CD4-positive, alpha-beta T cell treated with Interleukin-6 at 100 ng/mL for 8 hours (primary cell): ENCODE data around the gene C1QL2.

ENCODE experiments used
- DNase-seq: peaks from one replicate; pipeline ENCODE4 v3.0.0-alpha.2; 2020; ENCODE audit warnings: mixed read lengths, low spot score

C1QL2 gene

DNA sequence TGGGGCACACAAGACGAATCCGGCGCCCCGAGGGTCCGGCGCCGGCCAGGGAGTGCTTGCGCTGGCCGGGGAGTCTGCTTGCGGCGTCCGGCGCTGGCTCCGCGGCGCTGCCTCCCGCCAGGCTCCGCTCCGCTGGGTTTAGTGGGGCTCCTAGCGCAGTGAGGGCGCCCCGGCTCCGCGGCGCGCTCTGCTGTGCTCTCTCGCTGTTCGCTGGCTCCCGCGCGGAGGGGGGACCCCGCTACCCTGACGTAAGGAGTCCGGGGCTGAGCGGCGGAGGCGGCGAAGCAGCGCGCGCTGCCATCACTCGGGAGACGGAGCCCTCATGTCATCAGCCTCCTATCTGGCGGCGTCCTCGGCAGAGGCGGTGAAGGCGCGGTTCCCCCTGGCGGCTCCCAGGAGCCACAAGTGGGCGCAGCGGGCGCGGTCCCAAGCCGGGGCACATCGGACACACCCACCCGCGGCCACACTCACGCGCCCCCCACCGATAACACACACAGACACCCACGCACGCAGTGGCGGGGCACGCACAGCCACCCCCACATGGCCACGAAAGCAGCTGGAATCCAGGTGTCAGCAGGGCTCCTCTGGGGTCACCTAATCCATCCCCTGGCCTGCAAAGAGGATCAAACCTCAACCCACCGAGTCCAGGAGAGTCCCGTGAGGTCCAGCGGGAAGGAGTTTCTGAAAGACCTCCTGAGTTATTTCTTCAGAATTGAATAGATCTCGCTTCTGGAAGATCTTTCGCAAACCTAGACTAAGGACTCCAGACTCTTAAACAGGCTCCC is at the start of gene C1QL2:
Gene C1QL2 (minus strand): TSS at position 189 of the 785 bp plus-strand sequence. CDS start 482 bp downstream, outside the sequence.
- no peak for DNase-seq

DNA sequence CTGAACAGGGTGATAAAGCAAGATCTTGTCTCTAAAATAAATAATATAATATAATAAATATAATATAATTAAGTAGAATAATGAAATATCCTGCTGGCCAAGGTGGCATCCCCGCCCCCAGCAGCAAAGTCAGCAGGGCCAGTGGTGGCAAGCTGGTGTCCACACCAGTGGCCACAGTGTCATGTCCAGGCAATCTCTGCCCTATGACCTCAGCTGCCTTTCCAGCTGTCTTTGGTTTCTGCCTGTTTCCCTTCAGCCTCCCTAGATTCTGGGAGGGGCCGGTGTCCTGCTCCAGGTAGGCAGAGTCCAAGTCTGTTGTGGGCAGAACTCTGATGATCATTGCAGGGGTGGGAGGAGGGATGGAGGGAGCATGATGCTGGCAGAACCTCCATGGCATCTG is 48.9 kb upstream of the C1QL2 start:
- DNase-seq = no peak

DNA sequence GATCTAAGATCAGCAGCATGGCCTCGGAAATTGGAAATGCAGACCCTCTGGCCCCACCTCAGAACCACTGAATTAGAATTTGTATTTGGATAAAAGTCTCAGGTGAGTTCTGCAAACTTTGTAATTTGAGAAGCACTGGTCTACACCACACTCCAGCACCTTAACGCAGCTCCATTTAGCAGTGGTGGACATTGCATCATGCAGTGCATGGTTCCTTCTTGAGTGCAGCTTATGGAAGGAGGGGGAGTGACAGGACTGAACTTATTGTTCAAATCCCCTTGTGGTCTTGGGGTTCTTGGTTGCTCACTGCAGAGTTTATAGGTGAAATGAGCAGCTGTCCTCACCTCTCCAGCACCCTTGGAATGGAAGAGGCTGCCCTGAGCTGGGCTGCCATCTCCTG is 47.6 kb upstream of the C1QL2 start:
- DNase-seq = no peak

DNA sequence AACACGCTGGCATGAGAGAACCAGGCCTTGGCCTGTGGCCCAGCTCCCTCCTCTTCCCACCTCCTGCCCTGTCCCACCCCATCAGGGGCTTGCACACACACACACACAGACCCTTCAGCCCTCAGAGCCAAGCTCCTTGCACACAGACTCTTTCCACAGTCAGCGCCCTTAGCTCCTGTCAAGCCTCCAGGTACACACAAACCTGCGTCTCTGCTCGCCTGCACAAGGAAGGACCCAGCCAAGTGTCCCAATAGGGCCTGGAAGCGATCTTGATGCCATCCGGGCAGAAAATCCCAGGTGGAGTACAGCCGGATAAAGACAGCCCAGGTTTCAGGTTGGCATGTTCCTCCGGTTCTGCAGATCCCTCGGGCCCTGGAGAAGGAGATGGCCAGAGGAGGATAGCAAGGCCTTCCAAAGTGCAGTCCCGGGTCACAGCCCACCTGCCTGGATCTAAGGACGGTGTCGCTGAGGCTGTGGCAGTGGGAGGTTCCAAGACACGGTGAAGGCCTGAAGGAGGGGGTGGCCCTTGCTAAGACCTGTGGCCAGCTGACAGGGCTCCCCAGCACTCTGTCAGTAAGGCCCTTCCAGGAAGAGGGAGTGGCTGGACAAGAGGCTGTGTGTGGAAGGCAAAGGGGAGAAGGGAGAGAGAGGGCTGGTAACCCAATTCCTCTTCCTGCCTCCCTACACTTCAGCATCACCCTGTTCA is 46.6 kb upstream of the C1QL2 start:
- no peak for DNase-seq

DNA sequence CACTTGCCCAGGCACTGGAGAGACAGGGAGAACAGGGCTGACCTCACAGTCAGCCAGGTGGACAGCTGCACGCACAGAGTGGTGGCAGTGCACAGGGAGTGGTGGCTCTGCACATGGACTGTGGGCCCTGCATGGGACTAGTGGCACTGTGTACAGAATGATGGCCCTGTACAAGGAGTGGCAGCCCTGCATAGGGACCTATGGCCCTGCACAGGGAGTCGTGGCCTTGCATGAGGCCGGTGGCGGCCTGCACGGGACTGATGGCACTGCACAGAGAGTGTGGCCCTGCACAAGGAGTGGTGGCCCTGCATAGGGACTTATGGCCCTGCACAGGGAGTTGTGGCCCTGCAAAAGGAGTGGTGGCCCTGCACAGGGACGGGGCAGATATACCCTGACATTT is 46.0 kb upstream of the C1QL2 start:
- DNase-seq = no peak

DNA sequence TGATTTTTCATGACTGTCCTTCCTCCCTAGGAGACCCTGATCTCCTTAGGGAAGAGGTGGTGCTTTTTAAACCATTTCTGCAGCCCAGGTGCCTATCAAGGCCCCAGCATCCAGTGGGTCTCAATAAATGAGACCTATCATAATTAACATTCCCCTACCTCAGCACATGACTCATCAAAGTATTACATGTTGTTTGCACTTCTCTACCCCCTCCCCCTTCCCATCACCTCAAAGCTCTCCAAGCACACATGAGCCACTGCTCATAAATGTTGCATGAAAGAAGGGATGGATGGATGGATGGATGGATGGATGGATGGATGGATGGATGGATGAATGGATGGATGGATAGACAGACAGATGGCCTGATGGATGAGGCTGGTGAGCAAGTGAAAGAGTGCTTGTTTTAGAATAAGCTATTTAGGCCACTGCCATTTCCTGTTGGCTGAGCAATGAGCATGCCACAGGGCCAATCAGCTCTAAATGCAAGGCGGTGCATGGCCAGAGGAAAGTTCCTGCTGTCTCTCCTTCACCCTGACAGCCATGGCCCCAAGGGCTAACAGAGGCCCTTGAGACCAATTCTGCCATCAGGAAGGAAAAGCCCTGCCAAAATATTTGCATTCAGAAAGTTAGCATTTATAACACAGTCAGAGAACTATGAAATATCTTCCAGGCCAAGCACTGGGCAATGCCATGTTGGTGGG is 44.2 kb upstream of the C1QL2 start:
- DNase-seq = no peak

DNA sequence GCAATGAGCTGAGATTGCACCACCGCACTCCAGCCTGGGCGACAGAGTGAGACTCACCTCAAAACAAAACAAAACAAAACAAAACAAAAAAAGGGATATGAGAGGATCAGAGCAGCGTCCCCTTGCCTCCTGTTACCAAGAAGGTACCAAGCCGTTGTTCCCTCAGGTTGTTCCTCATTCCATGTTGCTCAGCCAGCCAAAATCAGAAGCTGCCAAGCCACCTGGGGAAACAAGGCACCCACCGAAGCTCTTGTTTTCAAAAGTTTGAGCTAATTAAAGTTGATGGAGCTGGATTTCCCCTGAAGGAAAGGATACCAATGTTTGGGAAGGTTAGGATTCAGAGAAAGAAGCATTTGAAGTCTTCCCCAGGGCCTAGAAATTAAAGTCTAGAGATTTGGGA is 43.3 kb upstream of the C1QL2 start:
- DNase-seq = no peak

DNA sequence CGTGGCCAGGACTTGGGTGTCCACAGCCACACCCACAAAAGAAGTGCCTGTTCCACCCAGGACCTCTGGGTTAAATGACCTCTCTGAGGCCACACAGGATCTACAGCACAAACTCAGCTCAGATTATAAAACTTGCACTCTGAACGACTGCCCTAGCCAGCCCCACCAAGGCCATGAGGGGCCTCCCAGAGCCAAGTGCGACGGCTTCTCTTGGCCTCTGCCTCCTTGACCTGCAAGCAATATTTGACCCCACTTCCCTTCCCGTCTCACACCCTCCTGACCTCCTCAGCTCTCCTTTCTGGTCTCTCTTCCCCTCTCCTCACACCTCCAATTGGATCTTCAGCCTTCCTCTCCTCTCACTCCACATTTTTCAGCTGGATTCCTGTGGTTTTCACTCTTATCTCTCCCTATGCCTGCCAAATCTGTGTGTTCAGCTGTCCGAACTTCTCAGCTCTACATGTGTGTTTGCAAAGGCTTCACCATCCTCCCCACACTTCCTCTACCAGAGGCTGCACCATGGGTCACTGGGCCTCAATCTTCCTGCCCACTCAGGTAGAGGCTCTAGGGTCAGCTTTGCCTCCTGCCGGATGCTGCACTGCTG is 39.8 kb upstream of the C1QL2 start:
- no peak for DNase-seq

DNA sequence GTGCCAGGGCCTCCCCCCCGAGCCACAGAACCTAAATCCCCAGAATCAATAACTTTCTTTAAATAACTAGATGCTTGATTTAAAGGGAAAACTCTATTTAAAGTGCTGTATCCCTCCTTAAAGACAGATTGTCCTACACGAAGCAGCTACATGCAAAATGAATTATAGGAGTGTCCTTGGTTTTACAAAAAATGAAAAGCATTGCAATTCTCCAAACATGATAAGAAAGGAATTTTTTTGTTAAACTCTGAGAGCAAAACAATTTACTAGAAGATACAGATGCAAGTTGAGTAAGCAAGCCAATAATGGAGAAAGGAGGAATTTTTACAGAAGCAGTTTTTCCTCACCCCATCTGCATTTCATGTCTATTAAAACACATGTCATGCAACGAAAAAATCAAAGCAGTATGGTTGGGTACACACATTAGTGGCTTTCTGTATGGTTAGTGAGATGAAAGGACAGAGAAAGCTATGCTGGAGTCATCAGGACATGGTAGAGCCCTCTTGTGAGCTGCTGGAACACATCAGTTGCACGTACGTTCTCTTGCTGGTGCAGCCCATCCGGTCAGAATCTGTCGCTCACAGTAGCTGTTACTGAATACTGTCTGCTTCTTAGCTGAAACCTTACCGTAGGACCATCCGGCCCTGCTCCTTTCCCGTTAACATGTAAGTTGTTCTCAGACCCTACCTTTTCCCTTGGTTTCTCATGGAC is 39.1 kb upstream of the C1QL2 start:
- no peak for DNase-seq

DNA sequence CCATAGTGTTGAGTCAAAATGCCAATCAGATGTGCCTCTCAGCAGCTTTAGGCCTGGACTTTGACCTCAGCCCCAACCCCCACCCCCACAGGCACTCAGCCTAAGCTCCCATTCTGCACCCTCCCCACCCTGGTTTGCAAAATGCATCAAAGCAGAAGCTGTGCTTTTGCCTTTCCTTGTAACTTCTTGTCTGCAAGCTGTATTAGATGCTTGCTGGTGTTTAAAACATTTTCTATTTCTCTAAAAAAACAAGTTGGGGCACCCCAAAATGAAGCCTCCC is 38.5 kb upstream of the C1QL2 start:
- no peak for DNase-seq

DNA sequence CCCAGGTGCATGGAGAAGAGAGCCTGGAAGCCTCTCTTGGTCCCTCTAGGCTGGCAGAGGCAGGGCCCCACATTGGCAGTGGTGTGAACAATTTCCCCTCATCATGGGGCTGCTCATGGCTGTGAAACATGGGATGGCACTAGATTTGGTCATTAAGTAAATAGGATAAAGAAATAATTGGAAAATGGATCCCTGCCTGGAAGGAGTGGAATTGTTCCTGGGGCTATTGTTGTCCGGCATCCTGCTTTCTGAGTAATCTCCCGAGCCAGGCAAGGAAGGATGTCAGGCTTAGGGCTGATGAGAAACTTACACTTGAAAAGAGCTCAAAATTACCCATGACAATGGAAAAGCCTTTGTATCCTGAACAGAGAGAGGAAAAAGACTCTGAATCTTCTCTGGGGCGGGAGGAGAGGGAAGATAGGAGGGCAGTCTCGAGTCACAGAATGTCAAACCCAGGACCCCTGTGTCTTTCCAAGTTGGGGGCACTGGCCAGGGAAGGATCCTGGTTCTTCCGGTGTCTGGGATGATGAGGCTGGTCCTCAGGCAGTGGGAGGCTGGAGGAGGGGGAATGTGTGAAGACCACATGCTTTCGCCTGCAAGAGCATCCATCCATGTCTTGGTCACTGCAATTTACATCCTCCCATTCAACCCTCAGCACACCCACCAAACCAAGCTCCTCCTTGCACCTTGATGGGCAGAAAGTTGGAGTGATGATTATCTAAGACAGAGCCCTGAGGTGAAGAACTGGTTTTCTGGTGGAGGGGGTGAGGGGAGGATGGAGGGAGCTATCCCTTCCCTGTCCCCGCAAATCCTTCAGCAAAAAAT is 38.0 kb upstream of the C1QL2 start:
- no peak for DNase-seq

DNA sequence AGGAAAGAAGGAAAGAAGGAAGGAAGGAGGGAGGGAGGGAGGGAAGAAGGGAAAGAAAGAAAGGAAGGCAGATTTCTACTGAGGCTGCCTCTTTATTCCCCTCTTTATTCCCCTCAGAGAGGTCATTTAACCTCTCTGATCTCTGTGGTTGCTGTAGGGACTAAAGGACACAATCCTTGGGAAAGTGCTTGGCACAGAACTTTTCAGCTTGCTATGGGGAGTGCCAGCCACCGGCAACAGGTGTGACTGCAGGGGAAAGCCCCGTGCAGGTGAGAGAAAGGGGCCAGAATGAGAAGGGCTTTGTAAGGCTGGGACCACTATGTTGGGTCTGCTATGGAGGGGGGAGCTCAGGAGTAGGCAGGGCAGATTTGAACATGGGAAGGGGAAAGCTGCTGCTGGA is 37.3 kb upstream of the C1QL2 start:
- DNase-seq = no peak

DNA sequence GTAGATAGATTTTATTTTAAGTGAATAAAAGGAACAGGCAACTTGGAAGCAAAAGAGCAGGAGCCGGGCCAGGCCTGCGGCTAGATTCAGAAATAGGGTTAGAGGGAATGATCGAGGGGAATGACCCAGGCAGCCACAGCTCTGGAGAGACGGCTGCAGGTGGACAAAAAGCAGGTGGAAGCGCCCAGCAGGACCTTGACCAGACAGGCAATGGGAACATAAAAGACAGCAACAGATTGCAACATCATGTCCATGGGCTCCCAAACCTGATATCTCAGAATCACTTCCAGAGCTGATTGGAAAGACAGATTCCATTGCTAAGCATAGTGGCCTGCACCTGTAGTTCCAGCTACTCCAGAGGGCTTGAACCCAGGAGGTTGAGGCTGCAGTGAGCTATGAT is 36.5 kb upstream of the C1QL2 start:
- no peak for DNase-seq

DNA sequence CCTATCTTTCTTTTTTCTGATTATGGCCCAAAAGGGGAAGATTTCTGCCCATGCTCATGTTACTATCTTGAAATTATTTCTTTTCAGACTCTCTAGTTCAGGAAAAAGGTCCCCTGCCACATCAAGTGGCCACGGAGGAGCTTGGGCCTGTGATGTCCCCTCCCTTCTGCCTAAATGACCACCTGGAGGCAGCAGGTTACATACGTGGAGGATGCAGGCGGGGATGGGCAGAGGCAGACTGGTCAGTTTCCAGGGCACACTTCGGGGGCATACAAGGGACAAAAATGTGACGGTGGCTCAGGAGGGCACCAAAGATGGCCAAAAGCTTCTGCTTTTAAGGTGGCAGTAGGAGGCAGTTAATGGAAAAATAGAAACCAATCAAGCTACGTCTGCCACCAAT is 34.3 kb upstream of the C1QL2 start:
- no peak for DNase-seq

DNA sequence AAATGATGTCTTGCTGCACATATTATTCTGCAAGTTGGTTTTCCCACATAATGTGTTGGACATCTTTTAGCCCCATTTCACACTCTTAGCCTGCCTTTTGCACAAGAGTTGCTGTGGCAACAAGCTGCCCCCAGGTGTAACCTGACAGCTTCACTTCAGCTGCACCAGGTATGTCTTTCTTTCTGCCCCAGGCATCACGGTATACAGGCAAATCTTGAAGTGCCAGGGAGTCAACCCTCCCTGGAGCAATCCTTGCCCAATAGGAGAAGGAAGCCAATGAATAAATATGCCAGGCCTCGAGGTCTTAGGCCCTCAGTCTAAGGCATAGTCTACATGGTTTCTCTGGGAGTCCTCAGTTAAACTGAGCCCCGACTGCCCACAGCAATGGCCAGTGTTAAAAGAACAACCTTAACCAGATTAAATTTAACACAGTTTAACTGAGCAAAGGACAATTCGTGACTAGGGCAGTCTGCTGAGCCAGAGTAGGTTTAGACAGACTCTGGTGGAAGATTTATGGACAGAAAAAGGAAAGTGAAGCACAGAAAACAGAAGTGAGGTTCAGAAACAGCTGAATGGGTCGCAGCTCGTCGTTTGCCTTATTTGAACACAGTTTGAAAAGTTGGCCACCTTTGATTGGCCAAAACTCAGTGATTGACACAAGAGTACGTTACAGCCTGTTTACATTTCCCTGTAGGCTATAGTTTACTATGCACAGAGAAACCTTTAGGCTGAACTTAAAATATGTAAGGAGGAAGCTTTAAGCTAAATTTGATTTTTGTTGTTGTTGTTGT is 32.0 kb upstream of the C1QL2 start:
- no peak for DNase-seq

DNA sequence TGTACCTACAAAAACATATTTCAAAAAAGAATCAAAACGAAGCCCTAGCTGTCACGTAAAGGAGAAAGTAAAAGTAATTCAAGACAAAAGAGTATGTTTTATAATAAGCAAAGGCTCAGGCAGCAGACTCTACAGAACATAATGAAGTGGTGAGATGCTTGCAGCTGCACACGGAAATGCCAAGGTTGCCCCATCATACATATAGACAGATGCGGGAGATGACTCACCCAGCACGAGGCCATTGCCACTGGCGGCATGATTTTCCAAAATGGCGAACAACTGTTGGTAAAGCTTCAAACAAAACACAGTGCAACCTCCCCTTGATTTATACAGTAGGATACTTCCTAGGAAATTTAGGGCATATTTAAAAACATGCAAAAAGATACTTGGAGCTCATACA is 26.0 kb upstream of the C1QL2 start:
- DNase-seq = no peak

DNA sequence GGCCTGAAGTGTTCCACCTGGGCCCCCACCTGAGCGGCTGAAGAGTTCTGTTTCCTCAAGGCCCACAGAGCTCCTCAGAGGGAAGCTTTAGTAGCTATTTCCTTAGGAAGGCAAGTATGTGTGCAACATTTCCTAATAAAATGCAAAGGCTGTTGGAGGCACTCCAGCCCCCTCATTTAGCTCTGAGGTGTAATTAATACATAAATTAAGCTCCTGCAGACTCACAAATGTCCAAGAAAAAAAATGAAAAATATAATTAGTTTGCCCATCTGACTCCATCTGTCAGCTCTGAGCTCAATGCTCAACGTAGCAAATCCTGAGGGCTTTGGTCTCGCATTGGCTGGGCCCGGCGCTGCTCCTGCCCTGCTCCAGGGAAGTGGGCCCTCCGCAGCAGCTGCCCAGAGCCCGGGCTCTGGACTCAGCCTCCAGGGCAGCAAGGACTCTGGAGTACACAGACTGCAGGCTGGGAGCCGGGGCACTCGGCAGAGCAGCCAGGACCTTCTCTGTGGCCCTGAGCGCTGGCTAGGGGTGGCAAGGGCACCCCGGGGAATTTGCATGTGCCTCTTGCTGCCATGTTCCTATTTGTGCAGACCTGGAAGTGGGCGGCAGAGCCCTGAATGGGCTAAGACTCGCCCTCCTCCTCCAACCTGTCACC is 23.4 kb upstream of the C1QL2 start:
- no peak for DNase-seq

DNA sequence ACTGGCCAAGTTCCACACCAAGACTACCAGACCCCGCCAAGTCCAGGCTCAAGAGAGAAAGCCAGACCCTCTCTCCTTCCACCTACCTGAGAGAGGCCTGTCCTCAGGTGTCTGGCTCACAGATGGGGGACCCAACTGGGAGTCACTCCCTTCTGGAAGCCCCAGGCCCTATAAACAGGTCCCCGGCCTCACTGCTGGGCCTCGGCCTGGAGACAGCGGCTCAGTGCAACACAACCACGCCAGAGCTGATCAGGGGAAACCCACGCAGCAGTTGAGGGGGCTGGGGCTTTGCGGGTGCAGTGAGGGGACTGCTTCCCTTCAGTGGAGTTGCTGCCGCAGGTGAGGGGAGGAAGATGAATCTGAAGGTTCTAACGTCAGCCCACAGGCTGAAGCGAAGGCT is 22.8 kb upstream of the C1QL2 start:
- no peak for DNase-seq

DNA sequence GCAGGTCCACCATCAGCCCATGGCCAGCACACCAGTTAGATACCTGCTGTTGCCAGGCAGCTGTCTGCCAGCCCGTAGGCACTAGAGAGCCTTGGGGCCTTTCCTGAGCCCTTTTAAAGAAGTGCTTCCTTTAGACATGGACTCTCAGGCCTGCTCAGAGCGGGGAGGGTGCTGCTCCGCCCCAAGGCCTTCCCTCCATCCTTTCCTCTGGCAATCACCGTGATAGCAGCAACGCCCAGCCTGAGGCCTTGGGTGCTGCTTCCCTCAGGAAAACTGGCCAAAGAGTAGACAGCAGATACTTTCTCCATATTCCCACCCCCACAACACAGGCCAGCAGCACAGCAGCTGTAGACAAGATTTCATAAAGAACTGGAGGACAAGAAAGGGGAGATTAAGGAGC is 22.3 kb upstream of the C1QL2 start:
- no peak for DNase-seq

DNA sequence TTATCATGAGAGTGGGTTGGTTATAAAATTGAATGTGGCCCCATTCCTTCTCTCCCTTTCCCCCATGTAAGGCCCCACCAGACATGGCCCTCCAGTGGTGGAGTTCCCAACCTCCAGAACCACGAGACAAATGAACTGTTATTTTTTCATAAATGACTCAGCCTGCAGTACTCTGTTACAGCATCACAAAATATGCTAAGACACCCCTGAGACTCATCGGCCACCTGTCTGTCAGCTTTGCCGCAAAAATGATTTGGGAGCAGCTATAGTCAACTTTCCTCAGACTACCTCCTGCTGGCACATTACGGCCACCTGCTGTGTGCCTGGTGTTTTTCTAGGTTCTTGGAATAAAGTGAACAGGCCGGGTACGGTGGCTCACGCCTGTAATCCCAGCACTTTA is 21.4 kb upstream of the C1QL2 start:
- DNase-seq = no peak
